ENCODE data around the gene TPRN.

- TF ChIP-seq POLR2A (IDR thresholded peaks at IDR 0.05) = no peak
- no peak for TF ChIP-seq CTCF (IDR thresholded peaks at IDR 0.05 in 4 of 5, conservative IDR thresholded peaks at IDR 0.05 in 1 of 5)
These were observed 25.1 kb downstream of the TPRN start for GRCh38 chr9:137175345-137175961.
